T follicular helper cell (primary cell): ENCODE results near the gene GINS2.

Source experiments
- DNase-seq: peaks from one replicate; pipeline ENCODE4 v3.0.0-alpha.2; 2020; ENCODE audit warnings: low read depth
- total RNA-seq, 2 experiments: gene quantifications; one replicate each; lab custom pipeline; 2026; lab: John Stamatoyannopoulos, UW

GINS2 gene
- 1.8 to 15.4 reads per million in 2 experiments for total RNA-seq

DNA sequence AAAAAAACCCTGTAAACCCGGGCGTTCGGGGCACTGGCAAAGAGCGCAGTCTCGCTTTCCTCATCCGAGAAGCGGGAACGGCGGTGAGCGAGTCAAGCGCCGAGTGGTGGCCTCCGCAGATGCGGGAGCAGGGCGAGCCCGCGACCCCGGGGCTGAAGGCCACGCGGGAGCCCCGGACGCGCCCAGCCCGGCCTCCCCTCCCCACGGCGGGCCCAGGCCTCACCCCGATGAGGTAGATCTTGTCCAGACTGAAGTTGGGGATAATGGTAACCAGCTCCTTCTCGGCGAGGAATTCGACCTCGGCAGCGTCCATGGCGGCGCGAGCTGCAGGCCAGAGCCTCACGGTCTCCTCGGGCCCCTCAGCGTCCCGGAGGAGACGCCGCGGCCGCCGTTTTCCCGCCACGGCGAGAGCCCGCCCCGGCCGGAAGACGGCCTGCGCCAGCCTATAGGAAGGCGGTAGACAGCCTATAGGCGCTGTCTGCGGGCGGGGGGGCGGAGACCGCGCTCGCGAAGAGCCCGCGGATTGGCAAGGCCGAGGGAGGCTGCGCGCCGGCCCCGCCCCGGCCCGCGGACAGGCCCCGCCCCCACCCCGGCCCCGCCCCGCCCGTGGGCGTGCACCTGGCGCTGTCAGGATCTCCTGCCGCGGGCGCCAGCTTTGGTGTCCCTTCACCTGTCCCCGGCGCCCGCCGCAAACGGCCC is at the start of gene GINS2:
GINS2 (minus strand) TSS at position 369 of the 699 bp plus-strand sequence; CDS start at position 313, 56 bp downstream.
- DNase-seq: peak; percentile 86

DNA sequence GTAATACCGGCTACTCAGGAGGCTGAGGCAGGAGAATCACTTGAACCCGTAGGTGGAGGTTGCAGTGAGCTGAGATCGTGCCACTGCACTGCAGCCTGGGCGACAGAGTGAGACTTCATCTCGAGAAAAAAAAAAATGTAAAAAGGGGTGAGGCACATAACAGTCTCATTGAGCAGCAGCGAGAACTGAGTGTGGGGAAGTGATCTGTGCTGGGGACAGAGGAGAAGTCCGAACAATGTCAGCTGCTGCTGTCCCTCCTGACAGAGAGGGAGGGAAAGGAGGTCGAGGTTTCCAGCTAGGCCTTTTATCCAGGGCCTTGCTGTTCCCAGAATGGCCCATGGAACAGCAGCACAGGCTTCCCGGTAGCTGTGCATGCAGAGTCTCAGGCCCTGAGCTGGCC is 48.2 kb upstream of the GINS2 start:
- DNase-seq: no peak

DNA sequence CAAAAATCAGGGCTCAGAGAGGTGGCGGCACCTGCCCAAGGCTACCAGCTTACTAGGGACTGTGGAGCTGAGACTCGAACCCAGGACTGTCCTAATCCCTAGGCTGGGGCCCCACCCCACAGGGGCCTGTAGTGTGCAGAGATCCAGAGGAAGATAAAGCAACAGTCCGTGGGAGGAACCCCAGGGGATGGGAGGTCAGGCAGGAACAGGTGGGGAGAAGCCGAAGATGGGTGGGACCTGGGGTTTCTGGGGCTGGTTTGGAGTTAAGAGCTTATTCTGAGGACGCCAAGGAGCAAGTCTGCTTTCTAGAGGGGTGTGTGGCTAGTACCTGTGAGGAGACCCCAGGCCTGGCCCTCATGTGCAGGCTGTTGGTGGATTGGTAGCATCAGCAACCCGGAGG is 47.2 kb upstream of the GINS2 start:
- DNase-seq: no peak

DNA sequence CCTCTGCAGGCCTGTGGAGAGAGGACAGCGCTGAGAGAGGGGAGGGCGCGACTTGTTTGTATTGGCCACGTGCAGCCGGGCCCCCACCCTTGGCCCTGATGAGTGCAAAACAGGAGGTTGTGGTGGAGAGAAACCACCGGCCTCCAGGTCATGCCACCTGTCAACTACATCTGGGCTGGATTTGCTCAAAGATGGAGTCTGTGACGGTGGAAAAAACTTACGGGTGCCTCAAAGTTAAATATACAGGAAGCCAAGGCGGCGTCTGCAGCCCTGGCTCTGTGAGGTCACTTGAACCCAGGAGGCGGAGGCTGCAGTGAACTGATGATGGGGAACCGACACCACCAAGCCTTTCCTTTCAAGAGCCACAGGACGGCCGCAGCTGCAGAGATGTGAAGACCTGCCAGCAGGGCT is 46.5 kb upstream of the GINS2 start:
- peak; percentile 7 for DNase-seq

DNA sequence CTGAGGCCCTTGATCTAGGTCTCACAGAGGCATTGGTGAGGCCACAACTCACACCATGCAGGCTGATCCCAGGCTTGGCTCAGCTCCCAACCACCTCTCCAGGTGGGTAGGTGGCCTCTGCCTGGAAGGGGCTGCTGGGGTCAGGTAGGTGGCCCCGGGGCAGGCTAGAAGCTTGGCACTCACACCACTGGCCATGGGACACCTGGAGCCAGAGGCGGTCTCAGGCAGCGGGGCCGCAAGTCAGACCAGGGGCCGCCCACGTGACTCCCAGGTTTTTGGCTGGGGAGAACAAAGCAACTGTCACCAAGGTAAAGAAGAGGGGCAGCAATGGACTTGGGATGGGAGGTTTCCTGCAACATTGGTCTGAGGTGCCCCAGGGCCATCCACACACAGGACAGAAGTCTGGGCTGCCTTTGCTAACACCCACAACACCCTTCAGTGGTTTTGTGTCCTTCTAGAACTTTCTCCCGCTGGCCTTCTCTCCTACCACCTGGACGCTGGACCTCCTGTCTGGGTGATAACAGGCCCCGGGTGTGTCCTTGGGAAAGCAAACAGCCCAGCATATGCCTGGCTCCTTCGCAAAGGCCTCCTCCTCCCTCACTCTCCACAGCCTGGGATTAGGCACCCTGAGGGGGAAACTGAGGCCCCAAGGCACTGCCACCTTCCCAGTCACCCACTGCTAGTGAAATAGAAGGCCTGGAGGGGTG is 45.7 kb upstream of the GINS2 start:
- no peak for DNase-seq

DNA sequence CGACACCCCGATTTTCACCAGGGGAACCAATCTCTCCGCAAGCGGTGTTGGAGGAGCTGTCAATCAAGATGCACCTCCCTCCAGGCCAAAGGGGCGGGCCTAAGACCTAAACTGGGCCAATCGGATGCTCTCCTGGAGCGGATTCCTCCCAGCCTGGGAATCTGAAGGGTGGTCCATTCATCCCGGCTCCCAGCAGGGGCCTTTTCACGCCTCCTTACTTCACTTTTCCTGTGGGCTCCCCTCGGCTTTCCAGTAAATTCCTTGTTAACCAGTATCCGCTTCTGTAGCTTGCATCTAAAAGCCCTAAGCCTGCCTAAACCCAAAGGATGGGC is 45.1 kb upstream of the GINS2 start:
- DNase-seq: no peak

DNA sequence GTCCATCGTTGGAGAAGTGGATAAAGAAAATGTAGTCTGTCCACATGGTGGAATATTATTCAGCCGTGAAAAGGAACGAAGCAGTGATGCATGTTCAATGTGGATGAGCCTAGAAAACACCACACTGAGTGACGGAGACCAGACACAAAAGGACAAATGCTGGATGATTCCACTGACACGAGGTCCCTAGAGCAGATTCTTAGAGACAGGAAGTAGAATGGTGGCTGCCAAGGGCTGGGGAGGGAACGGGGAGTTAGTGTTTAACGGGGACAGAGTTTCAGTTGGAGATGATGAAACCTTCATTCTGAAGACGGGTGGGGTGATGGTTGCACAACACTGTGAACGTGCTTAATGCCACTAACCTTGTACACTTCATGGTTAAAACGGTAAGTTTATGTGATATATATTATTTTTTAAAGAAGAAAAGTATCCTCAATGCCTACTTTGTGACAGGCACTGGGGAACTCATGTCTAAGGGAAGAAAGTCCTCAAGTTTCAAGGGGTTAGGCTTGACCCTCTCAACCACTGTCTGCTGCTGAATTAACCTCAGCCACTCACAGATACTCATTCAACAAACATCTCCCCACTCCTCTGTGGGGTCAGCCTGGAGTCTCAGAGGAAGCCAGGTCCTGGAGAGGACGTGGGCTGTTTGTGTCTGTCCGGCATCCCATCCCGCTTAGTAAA is 44.5 kb upstream of the GINS2 start:
- no peak for DNase-seq

DNA sequence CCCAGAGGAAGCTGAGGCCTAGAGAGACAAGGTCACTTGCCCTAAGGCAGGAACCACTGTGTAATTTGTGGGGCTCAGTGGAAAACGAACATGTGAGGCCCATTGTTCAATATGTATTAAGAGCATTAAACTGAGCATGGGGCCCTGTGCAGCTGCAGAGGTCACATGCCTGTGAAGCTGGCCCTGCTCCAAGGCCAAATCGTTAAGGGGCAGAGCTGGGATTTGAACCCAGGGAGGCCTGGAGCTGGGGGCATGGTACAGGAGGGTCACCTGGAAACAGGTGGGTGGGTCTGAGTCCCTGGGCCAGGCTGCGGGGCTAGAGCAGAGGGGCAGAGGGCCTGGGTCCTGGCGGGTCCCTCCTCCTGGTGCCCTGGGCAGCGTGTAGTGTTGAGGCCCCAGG is 42.4 kb upstream of the GINS2 start:
- no peak for DNase-seq

DNA sequence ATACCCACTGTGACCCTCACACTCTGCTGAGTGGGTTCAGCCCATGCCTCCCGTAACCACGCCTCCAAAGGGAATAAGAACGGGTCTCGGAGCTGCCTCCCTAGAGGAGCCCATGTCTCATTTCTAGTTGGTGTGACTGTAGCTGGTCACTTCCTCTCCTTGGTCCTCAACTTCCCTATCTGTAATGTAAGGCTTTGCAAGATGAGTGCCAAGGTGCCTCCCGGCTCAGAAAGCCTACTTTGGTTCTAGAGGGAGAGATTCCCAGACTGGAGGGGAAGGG is 41.4 kb upstream of the GINS2 start:
- no peak for DNase-seq

DNA sequence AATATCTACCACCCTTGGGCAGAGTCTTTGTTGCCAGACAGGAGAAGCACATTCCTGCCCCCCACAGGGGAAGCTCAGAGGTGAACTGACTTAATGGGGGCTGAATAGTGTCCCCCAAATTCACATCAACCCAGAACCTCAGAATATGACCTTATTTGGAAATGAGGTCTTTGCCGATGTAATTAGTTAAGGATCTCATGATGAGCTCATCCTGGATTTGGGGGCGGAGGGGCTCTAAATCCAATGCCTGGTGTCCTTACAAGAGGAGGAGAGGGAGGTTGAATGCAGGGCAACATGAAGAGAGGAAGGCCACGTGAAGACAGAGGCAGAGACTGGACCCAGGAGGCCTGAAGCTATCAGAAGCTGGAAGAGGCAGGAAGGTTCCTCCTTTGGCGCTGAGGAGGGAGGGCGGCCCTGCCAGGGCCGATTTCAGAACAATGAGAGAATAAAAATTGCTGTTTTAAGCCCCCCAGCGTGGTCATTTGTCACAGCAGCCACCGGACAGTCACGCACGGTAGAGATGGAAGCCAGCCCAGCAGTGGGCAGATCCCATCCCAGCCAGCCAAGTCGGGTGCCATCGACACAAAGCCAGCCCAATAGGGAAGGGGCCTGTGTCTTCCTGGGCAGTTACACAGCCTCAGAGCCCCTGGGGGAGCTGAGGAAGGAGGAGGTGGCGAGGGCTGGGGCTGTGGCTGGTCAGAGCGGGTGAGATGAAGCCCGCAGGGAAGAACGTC is 40.9 kb upstream of the GINS2 start:
- DNase-seq: no peak

DNA sequence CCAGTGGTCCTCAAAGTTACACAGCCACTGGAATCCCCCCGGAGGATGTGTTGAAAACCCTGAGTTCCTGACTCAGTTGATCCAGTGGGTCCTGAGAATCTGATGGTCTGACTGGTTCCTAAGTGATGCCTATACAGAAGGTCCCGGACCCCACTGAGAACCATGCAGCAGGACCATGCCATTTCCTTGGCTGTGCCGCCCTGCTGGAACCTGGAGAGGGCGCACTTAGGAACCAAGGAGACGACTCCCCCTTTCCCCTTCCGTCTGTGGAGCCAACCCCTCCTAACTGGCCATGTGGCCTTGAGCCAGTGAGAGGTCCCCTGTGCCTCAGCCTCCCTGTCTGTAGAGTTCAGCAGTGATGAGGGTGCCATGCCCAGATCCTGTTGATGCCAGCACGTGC is 40.1 kb upstream of the GINS2 start:
- DNase-seq: no peak

DNA sequence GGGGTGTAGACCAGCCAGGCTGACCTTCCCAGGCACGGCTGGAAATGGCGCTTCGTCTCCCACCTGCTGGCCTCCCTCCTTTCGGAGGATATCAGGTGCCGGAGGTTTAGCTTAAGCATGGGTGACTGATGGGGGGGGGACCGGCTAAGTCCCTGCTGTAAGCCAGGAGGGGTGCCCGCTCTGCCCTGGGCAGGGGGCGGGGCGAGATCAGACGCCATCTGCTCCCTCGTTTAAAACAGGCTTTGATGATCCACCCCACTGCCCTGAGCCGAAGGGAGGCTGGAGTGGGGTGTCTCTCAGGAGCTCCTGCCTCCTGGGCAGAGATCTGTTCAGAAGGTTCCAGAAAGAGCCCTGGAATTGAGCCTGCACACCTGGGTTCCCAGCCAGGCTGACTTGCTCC is 36.2 kb upstream of the GINS2 start:
- DNase-seq: no peak

DNA sequence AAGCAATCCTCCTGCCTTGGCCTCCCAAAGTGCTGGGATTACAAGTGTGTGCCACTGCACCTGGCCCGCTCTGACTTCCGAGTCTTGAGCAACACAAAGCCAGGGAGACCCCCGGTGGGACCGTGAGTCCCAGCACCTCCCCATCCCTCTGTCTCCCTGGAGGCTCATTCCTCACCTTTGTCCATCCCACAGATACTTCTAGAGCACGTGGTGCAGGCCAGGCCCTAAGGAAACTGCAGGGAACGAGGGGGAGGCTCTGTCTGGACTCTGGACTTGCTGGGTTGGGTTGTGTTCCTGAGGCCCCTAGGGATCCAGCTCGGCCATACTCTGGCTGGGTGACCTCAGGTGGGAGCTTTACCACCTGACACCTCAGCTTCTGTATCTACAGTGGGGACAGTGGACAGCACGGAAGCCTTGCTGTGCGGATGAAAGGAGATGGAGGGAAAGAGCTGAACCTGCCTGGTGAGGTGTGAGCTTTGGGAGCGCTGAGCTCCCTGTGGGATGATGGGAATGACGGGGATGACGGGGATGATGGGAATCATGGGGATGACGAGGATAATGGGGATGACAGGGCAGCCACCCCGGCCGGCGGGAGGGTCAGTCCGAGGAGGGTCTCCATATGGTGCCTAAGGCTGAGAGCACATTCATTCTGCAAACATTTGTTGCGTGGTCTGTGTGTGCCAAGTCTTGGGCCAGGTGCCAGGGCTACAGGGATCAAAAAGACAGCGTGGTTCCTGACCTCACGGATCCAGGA is 35.5 kb upstream of the GINS2 start:
- DNase-seq: no peak

DNA sequence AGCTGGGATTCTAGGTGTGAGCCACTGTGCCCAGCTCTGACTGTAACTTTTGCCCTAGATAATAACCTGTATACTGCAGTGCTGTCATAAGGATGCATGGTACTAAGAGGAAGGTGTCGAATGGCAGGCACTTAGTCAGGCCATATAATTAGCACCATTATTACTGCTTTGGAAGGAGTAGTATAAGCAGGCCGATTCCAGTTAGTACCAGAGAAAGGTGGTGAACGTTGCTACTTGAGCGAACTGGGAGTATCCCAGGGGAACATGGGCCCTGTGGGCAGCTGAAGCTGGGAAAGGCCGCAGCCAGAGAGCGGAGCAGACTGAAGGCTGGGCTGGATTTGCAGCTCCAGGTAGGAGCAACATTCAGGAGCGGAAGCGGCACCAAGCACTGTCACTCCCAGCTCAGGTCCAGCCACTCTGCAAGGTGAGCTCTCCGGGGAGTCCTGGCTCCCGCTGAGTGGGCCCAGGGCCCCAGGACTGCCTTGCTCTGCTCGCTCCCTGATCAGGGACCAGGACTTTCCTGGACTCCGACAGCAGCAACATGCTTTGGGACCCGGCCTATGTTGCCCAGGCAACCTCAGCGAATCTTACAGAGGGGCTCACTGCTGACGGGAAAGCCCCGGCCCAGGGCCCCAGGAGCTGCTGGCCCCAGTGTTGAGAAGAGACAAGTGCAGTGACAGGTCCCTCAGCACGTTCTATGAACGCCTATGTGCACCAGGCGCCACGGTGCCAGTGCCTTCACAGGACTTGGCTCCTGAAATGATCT is 33.6 kb upstream of the GINS2 start:
- DNase-seq: no peak

DNA sequence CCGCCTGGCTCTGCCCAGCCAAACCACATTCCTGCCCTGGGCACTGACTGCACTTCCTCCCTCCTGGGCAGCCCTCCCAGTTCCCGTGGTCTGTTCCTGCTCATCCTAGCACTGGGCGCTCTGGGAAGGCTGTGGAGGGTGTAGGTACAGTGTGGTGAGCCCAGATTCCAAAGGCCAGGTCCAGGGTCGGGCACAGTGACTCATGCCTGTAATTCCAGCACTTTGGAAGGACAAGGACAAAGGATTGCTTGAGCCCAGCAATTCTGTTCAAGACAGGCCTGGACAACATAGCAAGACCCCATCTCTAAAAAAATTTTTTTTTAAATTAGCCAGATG is 31.5 kb upstream of the GINS2 start:
- DNase-seq: no peak

DNA sequence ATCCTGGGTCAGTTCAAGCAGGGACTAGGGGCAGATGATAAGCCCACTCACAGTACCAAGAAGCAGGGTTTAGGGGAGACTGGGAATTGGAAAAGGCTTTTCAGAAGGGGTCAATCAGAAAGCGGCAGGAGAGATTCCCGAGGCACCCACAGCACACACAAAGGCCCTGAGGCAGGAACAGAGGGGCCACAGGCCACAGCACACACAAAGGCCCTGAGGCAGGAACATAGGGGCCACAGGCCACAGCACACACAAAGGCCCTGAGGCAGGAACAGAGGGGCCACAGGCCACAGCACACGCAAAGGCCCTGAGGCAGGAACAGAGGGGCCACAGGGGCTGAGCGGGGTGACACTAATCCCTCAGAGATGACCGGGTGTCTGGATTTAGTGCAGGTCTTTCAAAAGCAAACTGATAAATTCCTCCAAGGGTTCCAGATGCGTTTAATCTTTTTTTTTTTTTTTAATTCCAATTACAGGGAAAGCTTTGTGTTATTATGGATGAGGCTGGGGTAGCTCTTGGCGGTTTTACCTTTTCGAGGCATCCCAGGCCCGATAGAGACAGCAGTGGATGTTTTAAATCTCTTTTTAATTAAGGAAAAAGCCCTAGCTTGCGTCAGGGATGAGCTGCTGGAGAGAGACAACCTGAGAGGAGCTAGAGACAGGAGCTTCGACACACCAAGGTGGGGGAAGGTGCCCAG is 31.0 kb upstream of the GINS2 start:
- DNase-seq: no peak

DNA sequence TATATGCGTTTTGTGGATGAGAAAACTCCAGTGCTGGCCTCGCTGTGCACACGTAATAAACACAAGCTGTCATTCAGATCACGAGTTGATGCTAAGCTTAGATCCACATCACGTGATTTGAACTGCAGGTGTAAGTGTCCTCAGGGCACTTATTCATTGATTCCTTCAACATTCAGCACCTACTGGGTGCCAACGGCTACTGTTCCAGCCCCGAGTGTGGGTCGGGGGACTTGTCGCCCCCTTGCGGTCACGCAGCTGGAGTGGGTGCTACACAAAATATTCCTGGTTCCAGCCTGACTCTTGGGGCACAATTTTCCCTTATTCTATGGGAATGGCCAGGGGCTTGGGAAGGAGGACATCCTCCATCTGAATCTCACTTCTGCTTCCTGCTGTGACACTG is 29.9 kb upstream of the GINS2 start:
- DNase-seq: no peak

DNA sequence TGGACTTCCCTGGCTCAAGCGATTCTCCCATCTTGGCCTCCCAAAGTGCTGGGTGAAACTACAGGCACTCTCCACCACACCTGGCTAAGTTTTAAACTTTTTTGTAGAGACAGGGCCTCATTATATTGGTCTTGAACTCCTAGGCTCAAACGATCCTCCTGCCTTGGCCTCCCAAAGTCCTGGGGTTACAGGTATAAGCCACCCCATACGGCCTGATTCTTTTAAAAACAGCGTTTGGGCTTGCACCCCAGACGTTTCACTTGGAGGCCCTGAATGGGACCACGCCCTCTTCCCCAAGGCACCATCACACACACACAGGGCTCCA is 29.4 kb upstream of the GINS2 start:
- no peak for DNase-seq

DNA sequence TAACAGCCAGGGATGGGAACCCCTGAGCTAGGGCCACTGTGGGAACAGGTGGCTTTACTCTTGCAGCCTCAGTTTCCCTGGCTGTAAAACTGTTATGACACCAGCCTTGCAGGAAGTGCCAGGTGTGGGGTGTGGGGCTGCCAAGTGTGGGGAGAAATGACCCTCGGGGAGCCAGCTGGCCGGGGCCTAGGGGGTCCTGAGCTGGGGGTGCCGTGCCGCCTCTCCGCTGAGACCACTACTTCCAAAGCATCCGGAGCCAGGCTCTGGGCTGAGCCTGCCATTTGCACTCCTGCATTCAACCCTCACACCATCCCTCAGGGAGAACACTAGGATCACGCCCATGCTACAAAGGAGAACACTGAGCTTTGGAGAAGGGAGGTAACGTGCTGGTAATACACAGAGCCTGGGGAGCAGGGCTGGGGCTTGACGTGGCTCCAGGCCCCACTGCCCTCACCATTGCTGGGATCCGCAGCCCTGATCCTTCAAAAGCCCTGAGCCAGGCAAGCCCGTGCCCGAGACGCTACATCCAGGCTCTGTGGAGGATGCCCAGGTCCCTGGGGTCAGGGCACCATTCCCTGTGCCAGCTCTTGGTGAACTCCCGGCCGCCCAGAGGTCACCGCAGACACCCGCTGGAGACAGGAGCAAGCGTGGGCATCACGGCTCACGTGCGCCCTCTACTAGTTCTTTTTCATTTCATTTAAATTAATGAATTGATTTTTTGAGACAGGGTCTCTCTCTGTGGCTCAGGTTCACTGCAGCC is 28.8 kb upstream of the GINS2 start:
- peak; percentile 24 for DNase-seq

DNA sequence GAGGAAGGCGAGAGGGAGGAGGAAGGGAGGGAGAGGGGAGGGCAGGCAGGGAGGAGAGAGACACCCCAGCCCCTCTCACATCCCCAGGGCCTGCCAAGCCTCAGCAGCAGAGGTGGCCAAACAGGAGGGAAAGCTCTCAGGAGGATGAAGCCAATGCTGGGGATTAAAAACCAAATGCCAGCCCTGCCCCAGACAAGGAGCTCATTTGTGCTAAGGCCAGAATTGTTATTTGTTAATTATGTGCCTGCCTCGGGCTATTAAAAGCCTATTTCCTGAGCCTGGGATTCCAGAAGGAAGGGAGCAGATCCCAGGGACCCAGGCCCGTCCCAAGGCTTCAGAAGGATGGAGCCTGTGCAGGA is 27.9 kb upstream of the GINS2 start:
- no peak for DNase-seq
